Activated T-cell treated with anti-CD3 and anti-CD28 coated beads for 4 hours (primary cell): ENCODE measurements around the gene CNTNAP2.

Experiments
- DNase-seq: peaks from one replicate; pipeline ENCODE4 v3.0.0-alpha.2; 2020

Gene CNTNAP2

GRCh38 chr7:146700015-146700560 is 583.5 kb downstream of the CNTNAP2 start:
- no peak for DNase-seq

- DNase-seq = no peak
Measured at GRCh38 chr7:146701166-146701565, 584.6 kb downstream of the CNTNAP2 start.

- DNase-seq = no peak
Measured at GRCh38 chr7:146702898-146703297, 586.3 kb downstream of the CNTNAP2 start.

GRCh38 chr7:146709451-146710027 is 592.9 kb downstream of the CNTNAP2 start:
- DNase-seq = no peak

DNA sequence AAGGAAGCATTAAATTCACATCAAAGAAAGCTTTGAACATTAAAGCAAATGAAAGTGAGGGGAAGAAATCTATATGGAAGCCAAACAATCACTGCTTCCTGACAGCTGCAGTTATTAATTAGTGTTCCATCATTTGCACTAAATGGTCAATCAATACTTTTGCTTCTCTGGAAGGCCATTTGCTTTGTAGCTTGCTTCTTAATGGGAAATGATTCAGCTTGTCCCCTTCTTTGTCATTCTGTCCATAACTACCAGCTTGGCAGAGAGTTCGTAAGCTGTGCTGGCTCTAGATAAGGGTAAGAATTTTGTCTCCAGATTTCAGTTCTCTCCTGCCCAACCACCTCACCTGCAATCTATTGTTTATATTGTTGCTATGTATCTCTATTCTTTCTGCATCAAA is 596.6 kb downstream of the CNTNAP2 start:
- no peak for DNase-seq

- DNase-seq = no peak
Measured at GRCh38 chr7:146713934-146714333, 597.3 kb downstream of the CNTNAP2 start.

GRCh38 chr7:146720195-146720594 is 603.6 kb downstream of the CNTNAP2 start:
- no peak for DNase-seq

- DNase-seq = no peak
Measured at GRCh38 chr7:146722986-146723385, 606.4 kb downstream of the CNTNAP2 start.

DNA sequence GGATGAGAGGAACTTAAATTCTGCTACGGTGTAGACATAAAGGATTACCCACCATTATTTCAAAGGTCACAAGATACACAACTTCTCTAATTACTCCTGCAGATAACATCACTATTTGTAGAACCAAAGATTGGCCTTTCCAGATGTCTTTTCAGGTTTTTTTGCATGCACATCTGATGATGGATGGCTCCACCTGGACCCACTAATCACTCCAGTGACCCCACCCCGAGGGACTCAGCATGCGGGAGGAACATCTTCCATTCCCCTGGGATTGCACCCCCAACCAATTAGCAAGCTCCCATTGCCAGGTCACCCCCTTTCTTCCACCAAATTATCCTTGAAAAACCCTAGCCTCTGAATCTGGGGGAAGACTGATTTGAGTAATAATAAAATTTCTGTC is 608.9 kb downstream of the CNTNAP2 start:
- no peak for DNase-seq

GRCh38 chr7:146728141-146728540 is 611.5 kb downstream of the CNTNAP2 start:
- DNase-seq = no peak

DNA sequence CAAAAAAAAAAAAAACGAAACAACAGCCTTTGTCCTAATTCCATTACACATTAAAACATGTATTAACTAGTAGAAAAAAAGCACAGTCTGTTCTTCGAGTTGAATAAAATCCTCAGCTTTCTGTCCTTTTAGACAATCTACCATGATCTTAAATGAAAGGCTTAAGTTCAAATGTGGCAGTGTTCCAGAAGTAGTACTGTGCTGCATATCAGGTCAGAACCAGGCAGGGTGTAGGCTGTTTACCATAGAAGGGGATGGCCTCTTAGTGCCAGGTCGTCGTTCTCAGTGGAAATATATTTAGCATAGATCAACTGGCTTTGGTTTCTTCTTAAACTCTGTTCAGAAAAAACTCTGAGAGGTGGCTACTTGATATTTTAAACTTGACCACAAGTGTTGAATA is 612.0 kb downstream of the CNTNAP2 start:
- DNase-seq = no peak

DNA sequence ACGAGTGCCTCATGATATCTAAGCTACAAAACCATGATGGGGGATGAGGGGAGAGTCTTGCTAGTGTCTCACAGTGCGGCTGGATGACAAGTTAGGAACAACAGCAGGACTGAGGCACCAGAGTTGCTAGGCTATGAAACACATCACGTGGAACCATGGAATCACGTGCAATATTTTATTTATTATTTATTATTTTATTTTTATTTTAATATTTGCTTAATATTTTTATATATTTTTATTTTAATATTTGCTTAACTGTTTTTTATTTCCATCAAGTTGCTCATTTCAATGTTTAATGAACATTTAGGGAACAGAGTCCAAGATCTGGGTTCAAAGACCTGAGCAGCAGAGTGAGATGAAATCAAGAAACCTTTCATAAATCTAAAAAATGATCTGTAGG is 614.6 kb downstream of the CNTNAP2 start:
- DNase-seq = no peak

- DNase-seq = no peak
Measured at GRCh38 chr7:146735992-146736391, 619.4 kb downstream of the CNTNAP2 start.

- DNase-seq = no peak
Measured at GRCh38 chr7:146736446-146737190, 620.0 kb downstream of the CNTNAP2 start.

GRCh38 chr7:146740039-146740438 is 623.4 kb downstream of the CNTNAP2 start:
- DNase-seq = no peak

DNA sequence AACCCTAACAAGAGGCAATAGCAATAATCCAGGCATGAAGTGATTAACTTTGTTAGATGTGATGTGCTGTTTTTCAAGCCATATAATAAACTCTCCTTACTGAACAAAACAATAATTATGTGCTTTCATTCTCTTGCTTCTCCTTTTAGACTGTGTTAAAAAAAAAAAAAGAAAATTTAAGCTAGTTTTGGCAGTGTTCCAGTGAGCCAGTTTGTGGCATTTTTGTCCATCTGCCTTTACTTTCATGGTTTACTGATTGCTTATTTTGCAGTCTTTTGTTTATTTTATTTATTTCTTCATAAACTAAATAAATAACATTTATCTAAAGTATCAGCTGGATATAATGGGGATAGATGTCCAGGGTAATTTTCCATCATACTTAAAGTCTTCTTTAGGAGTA is 625.3 kb downstream of the CNTNAP2 start:
- no peak for DNase-seq

- no peak for DNase-seq
Measured at GRCh38 chr7:146754385-146754784, 637.8 kb downstream of the CNTNAP2 start.

GRCh38 chr7:146755585-146755984 is 639.0 kb downstream of the CNTNAP2 start:
- DNase-seq = no peak

- no peak for DNase-seq
Measured at GRCh38 chr7:146764458-146764857, 647.9 kb downstream of the CNTNAP2 start.

DNA sequence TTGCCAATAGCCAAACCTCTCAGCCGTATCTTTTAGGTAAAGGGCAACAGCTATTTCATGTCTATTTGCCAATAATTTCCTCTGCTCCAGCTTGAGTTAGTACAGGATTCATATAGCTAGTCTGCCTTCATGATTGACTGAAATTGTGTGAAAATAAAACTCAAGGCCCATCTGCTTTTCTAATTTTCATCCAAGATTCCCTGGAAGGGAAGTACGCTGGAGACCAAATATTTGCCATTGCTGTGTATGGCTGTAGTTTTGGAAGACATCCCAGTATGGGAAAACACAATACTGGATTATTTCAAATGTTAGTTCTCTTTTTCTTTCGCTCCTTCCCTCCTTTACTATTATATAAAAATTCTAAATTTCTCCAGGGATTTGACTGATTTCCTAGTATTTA is 652.4 kb downstream of the CNTNAP2 start:
- DNase-seq = no peak

GRCh38 chr7:146772601-146773000 is 656.0 kb downstream of the CNTNAP2 start:
- DNase-seq = no peak

- DNase-seq = no peak
Measured at GRCh38 chr7:146773506-146773905, 656.9 kb downstream of the CNTNAP2 start.

DNA sequence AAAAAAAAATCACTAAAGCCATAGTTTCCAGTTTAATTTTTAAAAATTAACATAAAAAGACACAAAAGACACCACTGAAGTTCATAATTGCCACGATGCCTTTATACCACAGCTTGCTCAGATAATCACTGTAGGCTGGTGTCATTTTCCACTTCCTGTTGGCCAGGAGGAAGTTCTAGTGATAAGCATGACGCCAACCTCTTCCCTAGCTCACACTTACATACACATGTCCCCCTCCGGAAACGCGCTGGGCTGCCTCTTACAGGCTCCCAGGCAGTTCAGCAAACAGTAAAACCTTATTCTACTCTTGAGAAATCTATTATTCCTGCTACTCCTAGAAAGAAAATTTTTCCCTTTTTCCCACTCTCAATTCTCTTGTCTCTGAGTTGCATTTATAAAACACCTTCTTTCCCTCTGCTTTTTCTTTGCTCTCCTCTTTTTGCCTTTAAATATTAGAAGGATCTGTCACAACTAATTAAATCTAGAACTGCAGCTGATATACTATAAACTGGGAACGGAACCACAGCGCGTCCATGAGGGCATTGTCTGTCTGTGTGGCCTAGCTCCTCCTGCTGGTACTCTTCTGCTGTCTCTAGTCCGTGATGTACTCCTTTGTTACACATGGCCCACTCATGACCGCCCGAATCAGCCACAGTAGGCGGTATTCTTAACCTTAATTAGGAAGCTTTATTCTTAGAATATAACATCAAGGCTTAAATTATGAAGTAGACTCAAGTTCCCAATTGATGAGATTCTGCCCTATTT is 664.9 kb downstream of the CNTNAP2 start:
- no peak for DNase-seq

- DNase-seq = no peak
Measured at GRCh38 chr7:146787266-146787665, 670.7 kb downstream of the CNTNAP2 start.
